ENCODE data around the gene GNG7. TPM values are rescaled to one million over a fixed set of nuclear protein-coding genes. Genes with fewer than 3 reads are reported as not detected.
A peak's percentile ranks its signal among the peaks of the same experiment; 100 is the strongest.
"Not testable (repeated sequence)": the region's sequence is repeated elsewhere in the genome, so short reads cannot be mapped to it uniquely, and the experiment has no call there.

Gene GNG7
- total RNA-seq, 2 experiments from 2014 or later: not detected

- H3K36me3 Mint-ChIP-seq; H3K9me3 Mint-ChIP-seq (ENCODE audit: low read depth); H3K27me3 Mint-ChIP-seq; ATAC-seq: not testable (repeated sequence)
- peaks cover 64% of the 10 kb centered on the region for H3K4me1 Mint-ChIP-seq
- H3K4me3 Mint-ChIP-seq: peak overlapping the region; percentile 76
- peak overlapping the region; percentile 100 for H3K27ac Mint-ChIP-seq
- peak; percentile 87 for DNase-seq
- CTCF ChIA-PET: interaction anchor here (0.7 to 20.7 kb wide), 9 partner anchors 5 to 151 kb away, joined by 3 to 434 read pairs (median 4); partner anchors contain the start of gene GADD45B
These were observed 80.0 kb downstream of the GNG7 start for GRCh38 chr19:2622371-2622961.

GRCh38 chr19:2619076-2619475 lies 83.4 kb downstream of the GNG7 start:
- ATAC-seq: no peak
- Mint-ChIP-seq H3K27ac (peak overlapping the region; percentile 100), H3K4me1 (peaks cover 69% of the 10 kb centered on the region), H3K27me3 (no peaks in the 10 kb centered on the region), H3K4me3 (peak overlapping the region; percentile 47), H3K36me3 (peaks cover 2% of the 10 kb centered on the region), H3K9me3 (ENCODE audit: low read depth) (no peaks in the 10 kb centered on the region)
- DNase-seq: no peak
- CTCF ChIA-PET: interaction anchor here (0.8 to 20.7 kb wide), 9 partner anchors 4 to 291 kb away, joined by 3 to 434 read pairs (median 11); partner anchors contain the start of genes GADD45B and LSM7

DNA sequence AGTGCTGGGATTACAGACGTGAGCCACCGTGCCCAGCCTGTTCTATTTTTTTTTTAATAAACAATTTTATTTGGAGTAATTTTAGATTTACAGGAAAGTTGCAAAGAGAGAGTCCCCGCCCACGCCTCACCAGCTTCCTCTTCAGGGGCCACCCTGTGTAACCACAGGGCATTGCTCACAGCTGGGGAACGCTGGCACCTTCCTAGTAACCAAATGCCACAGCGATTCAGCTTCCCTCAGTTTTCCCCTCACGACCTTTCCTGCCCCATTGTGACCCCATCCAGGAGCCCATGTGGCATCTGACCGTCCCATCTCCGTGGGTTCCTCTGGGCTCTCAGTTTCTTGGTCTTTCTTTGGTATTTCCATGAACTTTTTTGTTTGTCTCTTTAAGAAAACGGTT lies 83.9 kb downstream of the GNG7 start:
- H3K4me1 Mint-ChIP-seq: peaks cover 71% of the 10 kb centered on the region
- H3K27ac Mint-ChIP-seq: peak overlapping the region; percentile 100
- ATAC-seq (no peak), DNase-seq (peak; percentile 78)
- peak overlapping the region; percentile 47 for H3K4me3 Mint-ChIP-seq
- H3K9me3 Mint-ChIP-seq (ENCODE audit: low read depth): no peaks in the 10 kb centered on the region
- CTCF ChIA-PET: interaction anchor here (0.8 to 20.7 kb wide), 9 partner anchors 3 to 291 kb away, joined by 3 to 434 read pairs (median 10); partner anchors contain the start of genes GADD45B and LSM7
- peaks cover 2% of the 10 kb centered on the region for H3K36me3 Mint-ChIP-seq
- no peaks in the 10 kb centered on the region for H3K27me3 Mint-ChIP-seq

GRCh38 chr19:2617393-2618165 lies 84.9 kb downstream of the GNG7 start:
- Mint-ChIP-seq H3K4me1 (peaks cover 69% of the 10 kb centered on the region), H3K4me3 (no peak overlapping the region), H3K27ac (peak overlapping the region; percentile 65), H3K36me3 (peaks cover 2% of the 10 kb centered on the region), H3K9me3 (ENCODE audit: low read depth) (no peaks in the 10 kb centered on the region), H3K27me3 (no peaks in the 10 kb centered on the region)
- CTCF ChIA-PET: interaction anchor here (0.6 to 20.7 kb wide), 9 partner anchors 2 to 149 kb away, joined by 4 to 434 read pairs (median 12); partner anchors contain the start of gene GADD45B
- no peak for DNase-seq
- ATAC-seq: no peak

DNA sequence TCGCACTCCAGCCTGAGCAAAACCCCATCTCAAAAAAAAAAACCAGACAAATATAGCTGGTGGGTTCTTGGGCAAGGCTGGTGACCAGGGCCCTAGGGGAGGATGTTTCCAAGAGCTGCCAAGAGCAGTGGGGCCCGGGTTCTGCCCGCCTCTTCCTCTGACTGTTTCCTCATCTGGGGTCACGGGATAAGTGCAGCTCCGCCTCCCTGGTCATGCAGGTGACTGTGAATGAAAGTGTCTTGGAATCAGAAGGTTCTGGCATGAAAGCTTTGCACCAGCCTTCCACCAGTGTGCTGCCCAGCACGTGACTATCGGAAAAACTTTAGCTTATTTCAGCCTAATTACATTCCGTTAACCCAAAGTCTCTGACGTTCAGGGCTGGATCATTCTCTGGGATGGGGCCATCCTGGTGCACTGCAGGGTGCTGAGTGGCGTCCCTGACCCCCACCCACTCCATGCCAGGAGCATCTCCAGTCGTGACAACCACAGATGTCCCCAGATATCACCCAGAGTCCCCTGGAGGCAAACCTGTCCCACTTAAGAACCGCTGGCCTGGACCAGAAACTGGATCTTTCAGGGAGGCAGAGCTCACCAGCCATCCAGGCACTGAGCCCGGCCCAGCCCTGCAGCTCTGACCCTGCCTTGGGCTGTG lies 85.6 kb downstream of the GNG7 start:
- DNase-seq (no peak), ATAC-seq (no peak)
- no peak overlapping the region for H3K4me3 Mint-ChIP-seq
- peaks cover 65% of the 10 kb centered on the region for H3K4me1 Mint-ChIP-seq
- CTCF ChIA-PET: interaction anchor here (0.9 to 16.9 kb wide), 8 partner anchors 11 to 148 kb away, joined by 3 to 434 read pairs (median 11); partner anchors contain the start of gene GADD45B
- peaks cover 2% of the 10 kb centered on the region for H3K36me3 Mint-ChIP-seq
- no peaks in the 10 kb centered on the region for H3K9me3 Mint-ChIP-seq (ENCODE audit: low read depth)
- no peak overlapping the region for H3K27ac Mint-ChIP-seq
- peaks cover 3% of the 10 kb centered on the region for H3K27me3 Mint-ChIP-seq

DNA sequence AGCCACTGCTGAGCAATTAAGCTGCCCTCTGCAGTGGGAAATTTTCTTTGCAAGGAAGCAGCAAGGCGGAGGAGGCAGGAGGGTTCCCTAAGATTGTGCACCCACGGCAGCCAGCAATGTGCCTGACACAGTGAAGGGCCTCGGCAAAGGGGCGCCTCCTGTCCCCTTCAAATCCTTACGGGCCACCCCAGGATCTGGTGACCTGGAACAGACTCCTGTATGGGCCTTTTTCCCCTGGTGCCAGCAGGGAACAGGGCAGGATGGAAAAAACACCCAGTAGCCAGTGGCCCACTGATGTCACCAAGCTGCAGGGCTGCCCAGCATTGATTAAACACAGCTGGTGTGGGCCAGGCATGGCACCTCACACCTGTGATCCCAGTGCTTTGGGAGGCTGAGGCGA lies 86.7 kb downstream of the GNG7 start:
- DNase-seq (no peak), ATAC-seq (no peak)
- Mint-ChIP-seq H3K36me3 (no peaks in the 10 kb centered on the region), H3K4me3 (no peak overlapping the region), H3K27me3 (peaks cover 3% of the 10 kb centered on the region), H3K27ac (no peak overlapping the region), H3K4me1 (peaks cover 58% of the 10 kb centered on the region), H3K9me3 (ENCODE audit: low read depth) (no peaks in the 10 kb centered on the region)
- CTCF ChIA-PET: interaction anchor here (1.3 to 16.9 kb wide), 6 partner anchors 8 to 147 kb away, joined by 3 to 434 read pairs (median 12); partner anchors contain the start of gene GADD45B

GRCh38 chr19:2613507-2614295 lies 88.8 kb downstream of the GNG7 start:
- CTCF ChIA-PET: interaction anchor here (0.6 to 16.9 kb wide), 25 partner anchors 14 to 374 kb away, joined by 3 to 434 read pairs (median 4); partner anchors contain the start of genes GADD45B and LMNB2
- Mint-ChIP-seq H3K4me1 (peaks cover 51% of the 10 kb centered on the region), H3K27me3 (peaks cover 16% of the 10 kb centered on the region), H3K36me3 (no peaks in the 10 kb centered on the region), H3K27ac (no peak overlapping the region), H3K9me3 (ENCODE audit: low read depth) (no peaks in the 10 kb centered on the region), H3K4me3 (no peak overlapping the region)
- peak; percentile 57 for ATAC-seq
- peak; percentile 73 for DNase-seq

- peaks cover 50% of the 10 kb centered on the region for H3K4me1 Mint-ChIP-seq
- peaks cover 24% of the 10 kb centered on the region for H3K27me3 Mint-ChIP-seq
- no peak overlapping the region for H3K4me3 Mint-ChIP-seq
- ATAC-seq (no peak), DNase-seq (no peak)
- H3K9me3 Mint-ChIP-seq (ENCODE audit: low read depth): no peaks in the 10 kb centered on the region
- CTCF ChIA-PET: interaction anchor here (0.6 to 16.9 kb wide), 8 partner anchors 14 to 152 kb away, joined by 3 to 434 read pairs (median 58); partner anchors contain the start of gene GADD45B
- H3K27ac Mint-ChIP-seq: no peak overlapping the region
- no peaks in the 10 kb centered on the region for H3K36me3 Mint-ChIP-seq
These were observed 89.8 kb downstream of the GNG7 start for GRCh38 chr19:2612619-2613249.

GRCh38 chr19:2611483-2612464 lies 90.7 kb downstream of the GNG7 start:
- Mint-ChIP-seq H3K4me3 (no peak overlapping the region), H3K4me1 (peaks cover 45% of the 10 kb centered on the region), H3K36me3 (no peaks in the 10 kb centered on the region), H3K9me3 (ENCODE audit: low read depth) (no peaks in the 10 kb centered on the region), H3K27me3 (peaks cover 30% of the 10 kb centered on the region), H3K27ac (no peak overlapping the region)
- CTCF ChIA-PET: interaction anchor here (0.6 to 16.9 kb wide), 39 partner anchors 13 to 376 kb away, joined by 3 to 434 read pairs (median 4); partner anchors contain the start of genes GADD45B, LMNB2, PLEKHJ1 and TIMM13
- DNase-seq: no peak
- ATAC-seq: no peak

DNA sequence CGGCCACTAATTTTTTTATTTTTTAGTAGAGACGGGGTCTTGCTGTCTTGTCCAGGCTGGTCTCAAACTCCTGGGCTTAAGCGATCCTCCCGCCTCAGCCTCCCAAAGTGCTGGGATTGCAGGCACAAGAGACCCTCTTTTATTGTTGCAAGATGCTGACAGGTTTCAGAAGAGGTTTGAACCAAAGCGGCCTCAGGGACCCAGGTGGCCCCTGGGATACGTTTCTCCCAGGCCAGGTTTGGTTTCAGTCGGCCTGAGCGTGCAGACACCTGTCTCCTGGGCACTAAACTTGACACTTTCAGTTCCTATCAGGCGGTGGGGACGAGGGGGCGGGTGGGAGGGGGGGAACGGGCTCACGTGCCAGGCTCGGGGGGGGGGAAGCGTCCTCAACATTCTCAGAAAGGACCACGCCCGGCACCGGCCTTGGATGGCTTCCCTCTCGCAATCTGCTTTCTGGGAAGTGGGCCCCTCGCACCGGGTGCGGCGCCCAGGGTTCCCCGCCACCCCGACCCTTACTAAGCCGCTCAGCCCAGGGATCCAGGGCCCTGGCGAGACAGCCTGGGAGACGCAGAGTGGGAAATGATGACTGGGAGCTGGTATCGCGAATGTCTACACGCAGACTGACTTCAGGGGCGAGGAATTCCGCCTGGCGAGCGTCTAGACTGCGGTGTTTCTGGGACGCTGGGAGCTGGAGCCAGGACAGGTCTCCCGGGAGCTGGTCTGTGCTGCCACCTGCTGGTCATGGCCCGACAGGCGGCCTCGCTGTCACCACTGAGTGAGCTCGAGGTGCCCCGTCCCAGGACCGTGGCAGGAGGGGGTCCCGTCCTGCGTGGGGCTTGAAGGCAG lies 91.6 kb downstream of the GNG7 start:
- CTCF ChIA-PET: interaction anchor here (0.6 to 16.9 kb wide), 38 partner anchors 12 to 375 kb away, joined by 3 to 434 read pairs (median 6); partner anchors contain the start of genes GADD45B, LMNB2, PLEKHJ1 and TIMM13
- ATAC-seq: peak; percentile 86
- Mint-ChIP-seq H3K27me3 (peaks cover 33% of the 10 kb centered on the region), H3K9me3 (ENCODE audit: low read depth) (no peaks in the 10 kb centered on the region), H3K36me3 (no peaks in the 10 kb centered on the region), H3K4me1 (peaks cover 47% of the 10 kb centered on the region), H3K4me3 (peak overlapping the region; percentile 77), H3K27ac (no peak overlapping the region)
- peak; percentile 91 for DNase-seq
